HL-60 (cell line): ENCODE results near the gene MSI2.

ENCODE experiments used
- CTCF ChIP-seq: IDR thresholded peaks from one replicate; pipeline ENCODE4 v1.5.1; 2011; ENCODE audit warnings: low read length, control low read depth, inconsistent platforms; ENCODE audit not compliant: insufficient read depth
- GABPA ChIP-seq: IDR thresholded peaks from 2 replicates; pipeline ENCODE4 v1.6.1; 2012; ENCODE audit warnings: low read depth
- POLR2AphosphoS5 ChIP-seq: IDR thresholded peaks from 2 replicates; pipeline ENCODE4 v1.6.1; 2012; ENCODE audit warnings: low read depth
- TF ChIP-seq, protein P1 (sequence below): IDR thresholded peaks from 2 replicates; pipeline ENCODE4 v1.6.1; 2012; ENCODE audit warnings: low read depth; ENCODE audit not compliant: insufficient replicate concordance

GRCh38 chr17:57385975-57386374 is 129.7 kb downstream of the MSI2 start:
- TF ChIP-seq CTCF: no peak
- TF ChIP-seq GABPA: no peak
- TF ChIP-seq POLR2AphosphoS5: no peak
- TF ChIP-seq, protein P1, sequence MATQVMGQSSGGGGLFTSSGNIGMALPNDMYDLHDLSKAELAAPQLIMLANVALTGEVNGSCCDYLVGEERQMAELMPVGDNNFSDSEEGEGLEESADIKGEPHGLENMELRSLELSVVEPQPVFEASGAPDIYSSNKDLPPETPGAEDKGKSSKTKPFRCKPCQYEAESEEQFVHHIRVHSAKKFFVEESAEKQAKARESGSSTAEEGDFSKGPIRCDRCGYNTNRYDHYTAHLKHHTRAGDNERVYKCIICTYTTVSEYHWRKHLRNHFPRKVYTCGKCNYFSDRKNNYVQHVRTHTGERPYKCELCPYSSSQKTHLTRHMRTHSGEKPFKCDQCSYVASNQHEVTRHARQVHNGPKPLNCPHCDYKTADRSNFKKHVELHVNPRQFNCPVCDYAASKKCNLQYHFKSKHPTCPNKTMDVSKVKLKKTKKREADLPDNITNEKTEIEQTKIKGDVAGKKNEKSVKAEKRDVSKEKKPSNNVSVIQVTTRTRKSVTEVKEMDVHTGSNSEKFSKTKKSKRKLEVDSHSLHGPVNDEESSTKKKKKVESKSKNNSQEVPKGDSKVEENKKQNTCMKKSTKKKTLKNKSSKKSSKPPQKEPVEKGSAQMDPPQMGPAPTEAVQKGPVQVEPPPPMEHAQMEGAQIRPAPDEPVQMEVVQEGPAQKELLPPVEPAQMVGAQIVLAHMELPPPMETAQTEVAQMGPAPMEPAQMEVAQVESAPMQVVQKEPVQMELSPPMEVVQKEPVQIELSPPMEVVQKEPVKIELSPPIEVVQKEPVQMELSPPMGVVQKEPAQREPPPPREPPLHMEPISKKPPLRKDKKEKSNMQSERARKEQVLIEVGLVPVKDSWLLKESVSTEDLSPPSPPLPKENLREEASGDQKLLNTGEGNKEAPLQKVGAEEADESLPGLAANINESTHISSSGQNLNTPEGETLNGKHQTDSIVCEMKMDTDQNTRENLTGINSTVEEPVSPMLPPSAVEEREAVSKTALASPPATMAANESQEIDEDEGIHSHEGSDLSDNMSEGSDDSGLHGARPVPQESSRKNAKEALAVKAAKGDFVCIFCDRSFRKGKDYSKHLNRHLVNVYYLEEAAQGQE: no peak
